GM12865 (cell line): ENCODE data around the gene FKBP5.

Source experiments
- DNase-seq: peaks from one replicate; pipeline ENCODE4 v3.0.0; 2010; ENCODE audit warnings: low read depth
- H3K4me3 ChIP-seq: 2 replicates; pipeline ENCODE4 v1.5.1; 2011; ENCODE audit warnings: mild to moderate bottlenecking, low read depth, low read length, control low read depth
- TF ChIP-seq, protein P1 (sequence below): IDR thresholded peaks from 2 replicates; pipeline ENCODE4 v1.5.1; 2011; ENCODE audit warnings: low read length, control low read depth, low read depth, inconsistent platforms; ENCODE audit not compliant: insufficient read depth; ENCODE audit errors: missing control alignments

The FKBP5 gene

GRCh38 chr6:35722121-35722761, 33.5 kb upstream of the FKBP5 start:
- DNase-seq = no peak
- TF ChIP-seq, protein P1, sequence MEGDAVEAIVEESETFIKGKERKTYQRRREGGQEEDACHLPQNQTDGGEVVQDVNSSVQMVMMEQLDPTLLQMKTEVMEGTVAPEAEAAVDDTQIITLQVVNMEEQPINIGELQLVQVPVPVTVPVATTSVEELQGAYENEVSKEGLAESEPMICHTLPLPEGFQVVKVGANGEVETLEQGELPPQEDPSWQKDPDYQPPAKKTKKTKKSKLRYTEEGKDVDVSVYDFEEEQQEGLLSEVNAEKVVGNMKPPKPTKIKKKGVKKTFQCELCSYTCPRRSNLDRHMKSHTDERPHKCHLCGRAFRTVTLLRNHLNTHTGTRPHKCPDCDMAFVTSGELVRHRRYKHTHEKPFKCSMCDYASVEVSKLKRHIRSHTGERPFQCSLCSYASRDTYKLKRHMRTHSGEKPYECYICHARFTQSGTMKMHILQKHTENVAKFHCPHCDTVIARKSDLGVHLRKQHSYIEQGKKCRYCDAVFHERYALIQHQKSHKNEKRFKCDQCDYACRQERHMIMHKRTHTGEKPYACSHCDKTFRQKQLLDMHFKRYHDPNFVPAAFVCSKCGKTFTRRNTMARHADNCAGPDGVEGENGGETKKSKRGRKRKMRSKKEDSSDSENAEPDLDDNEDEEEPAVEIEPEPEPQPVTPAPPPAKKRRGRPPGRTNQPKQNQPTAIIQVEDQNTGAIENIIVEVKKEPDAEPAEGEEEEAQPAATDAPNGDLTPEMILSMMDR = no peak
- H3K4me3 ChIP-seq = no peak overlapping the region

DNA sequence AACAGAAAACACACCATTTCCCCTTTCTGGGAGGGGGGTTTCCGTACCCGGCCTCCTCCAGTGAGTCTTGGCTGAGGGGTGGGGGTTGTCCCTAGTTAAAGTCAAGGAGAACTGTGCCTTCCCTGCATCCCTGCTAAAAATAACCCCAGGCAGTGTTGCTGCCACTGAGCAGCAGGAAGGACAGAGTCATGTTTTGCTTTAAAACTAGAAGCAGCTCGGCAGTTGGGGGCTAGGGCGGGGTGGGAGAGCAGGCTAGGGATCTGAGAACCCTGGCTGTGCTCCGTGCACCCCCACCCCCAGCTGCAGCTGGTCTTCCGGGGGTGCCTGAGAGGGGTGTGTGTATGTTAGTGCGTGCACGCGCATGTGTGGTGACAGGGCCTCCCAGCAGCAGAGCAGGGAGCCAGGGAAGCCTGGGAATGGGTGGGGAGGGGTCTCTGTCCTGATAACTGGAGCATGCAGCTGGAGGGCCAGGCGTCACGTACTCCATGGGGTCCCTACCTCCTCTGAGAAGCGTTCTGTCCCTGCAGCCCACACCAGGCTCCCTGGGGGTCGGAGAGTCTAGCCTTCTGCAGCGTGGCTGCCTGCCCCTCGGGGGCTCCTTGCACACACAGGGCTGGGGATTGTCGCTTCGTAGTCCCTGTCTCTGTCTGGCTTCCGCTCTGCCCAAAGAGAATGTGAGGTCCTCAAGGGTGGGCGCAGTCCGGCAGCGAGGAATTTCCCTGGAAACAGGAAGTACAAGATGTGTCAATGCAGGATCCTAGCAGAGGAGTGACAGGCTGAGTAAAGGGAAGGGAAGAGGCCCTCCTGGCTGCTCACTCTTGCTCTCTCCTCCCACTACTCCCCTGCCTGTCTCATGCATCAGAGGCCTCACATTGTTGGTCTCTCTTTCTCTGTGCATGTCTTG, 31.4 kb upstream of the FKBP5 start:
- DNase-seq = peak; percentile 76
- peak overlapping the region; percentile 19 for H3K4me3 ChIP-seq
- TF ChIP-seq, protein P1 = no peak

- no peak for DNase-seq
- peak overlapping the region; percentile 19 for H3K4me3 ChIP-seq
- TF ChIP-seq, protein P1 = no peak
These were observed 30.7 kb upstream of the FKBP5 start for GRCh38 chr6:35719404-35719829.

DNA sequence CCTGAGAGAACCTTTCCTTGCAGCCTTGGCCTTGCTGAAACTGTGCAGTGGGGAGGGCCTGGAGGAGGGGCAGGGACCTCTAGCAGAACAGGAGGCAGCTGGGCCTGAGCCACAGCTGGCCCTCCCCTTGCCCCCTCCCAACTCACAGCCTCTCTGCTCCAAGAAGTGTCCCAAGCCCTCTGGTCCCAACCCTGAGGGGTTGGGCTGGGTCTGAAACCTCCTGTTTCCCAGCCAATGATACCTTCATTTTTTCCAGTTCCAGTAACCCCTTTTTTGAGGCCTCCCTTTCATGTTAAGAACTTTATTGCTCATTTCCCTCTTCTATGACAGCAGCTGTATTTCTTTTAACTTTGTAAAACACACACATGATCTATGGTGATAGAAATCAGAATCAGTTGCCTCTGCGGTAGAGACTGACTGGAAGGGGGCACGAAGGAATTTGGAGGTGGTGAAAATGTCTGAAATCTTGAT, 30.2 kb upstream of the FKBP5 start:
- no peak overlapping the region for H3K4me3 ChIP-seq
- TF ChIP-seq, protein P1 = no peak
- DNase-seq = no peak

GRCh38 chr6:35718375-35718736, 29.6 kb upstream of the FKBP5 start:
- TF ChIP-seq, protein P1 = no peak
- H3K4me3 ChIP-seq = no peak overlapping the region
- no peak for DNase-seq

- no peak for DNase-seq
- H3K4me3 ChIP-seq = no peak overlapping the region
- TF ChIP-seq, protein P1 = no peak
These were observed 29.0 kb upstream of the FKBP5 start for GRCh38 chr6:35717449-35718374.
